ENCODE results near the gene PGAP2.

DNA sequence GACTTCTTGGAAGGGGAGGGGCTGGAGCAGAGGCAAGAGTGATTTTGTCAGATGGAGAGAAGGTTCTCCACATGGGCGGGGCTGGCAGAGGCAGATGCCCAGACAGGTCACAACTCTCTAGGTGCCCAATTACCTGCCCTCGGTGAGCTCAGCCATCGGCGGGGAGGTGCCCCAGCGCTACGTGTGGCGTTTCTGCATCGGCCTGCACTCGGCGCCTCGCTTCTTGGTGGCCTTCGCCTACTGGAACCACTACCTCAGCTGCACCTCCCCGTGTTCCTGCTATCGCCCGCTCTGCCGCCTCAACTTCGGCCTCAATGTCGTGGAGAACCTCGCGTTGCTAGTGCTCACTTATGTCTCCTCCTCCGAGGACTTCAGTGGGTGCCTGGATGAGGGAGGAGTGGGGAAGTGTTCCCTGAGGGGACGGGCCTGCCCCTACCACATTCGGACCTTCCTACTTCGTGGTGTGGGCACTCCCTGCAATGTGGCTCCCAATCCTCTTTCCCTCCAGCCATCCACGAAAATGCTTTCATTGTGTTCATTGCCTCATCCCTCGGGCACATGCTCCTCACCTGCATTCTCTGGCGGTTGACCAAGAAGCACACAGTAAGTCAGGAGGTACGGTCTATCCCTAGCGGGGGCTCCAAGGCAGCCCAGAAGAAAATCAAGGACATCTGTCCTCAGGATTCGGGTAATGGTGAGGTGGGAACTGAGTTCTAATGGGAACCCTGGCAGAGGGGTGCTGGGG, 15.6 kb downstream of the PGAP2 start:
- TF ChIP-seq POLR2A (IDR thresholded peaks at IDR 0.05; ENCODE audit: low read length) (no peak), GATA1 (IDR thresholded peaks at IDR 0.05; ENCODE audit: low read depth, low read length) (no peak)

All from erythroblast (primary cell).